NB4 (cell line): Measurements from ENCODE around the gene LIN7B.

Experiments
- MYC ChIP-seq: IDR thresholded peaks from 2 replicates; pipeline ENCODE4 v1.6.1; 2011; ENCODE audit warnings: low read depth, low read length
- POLR2A ChIP-seq: IDR thresholded peaks from 2 replicates; pipeline ENCODE4 v1.6.1; 2011; ENCODE audit warnings: mild to moderate bottlenecking; ENCODE audit not compliant: insufficient read length; ENCODE audit errors: extremely low read depth
- TF ChIP-seq, protein P1 (sequence below): IDR thresholded peaks from one replicate; pipeline ENCODE4 v1.5.1; 2012; ENCODE audit warnings: low read depth, low read length

DNA sequence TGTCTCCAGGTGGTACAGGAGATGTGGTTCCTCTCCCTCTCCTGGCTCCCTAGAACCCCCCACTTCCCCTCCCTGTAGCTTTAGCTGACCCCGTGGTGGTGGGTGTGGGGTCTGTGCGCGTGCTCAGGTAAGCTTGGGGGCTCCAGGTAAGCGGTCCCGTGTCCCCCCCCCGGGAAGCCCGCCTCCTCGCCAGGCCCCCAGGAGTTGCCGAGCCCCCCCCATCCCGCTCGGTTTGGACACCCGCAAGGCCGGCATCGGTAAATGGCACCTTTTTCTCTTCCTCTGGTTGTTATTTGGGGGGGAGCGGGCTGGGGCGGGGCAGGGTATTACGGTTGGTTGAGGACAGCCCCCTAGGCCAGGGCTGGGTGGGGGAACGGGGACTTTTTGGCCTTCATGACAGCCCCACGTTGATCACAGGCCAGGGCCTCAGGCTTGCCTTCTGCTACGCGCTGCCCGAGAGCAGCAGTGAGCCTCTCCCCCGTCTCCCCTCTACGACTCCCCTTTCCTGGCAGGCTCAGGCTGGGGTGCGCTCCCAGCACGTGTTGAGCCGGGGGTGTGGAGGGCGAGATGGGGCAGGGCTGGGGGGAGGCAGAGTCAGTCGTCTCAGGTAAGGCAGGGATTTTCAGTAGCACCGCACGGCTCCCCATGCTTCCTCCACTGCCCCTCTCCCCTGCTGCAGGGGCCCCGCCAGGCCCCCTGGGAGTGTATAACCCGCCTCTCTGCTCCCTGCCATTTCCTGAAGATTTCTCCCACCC, 10.7 kb upstream of the LIN7B start:
- TF ChIP-seq MYC (no peak), POLR2A (no peak)
- TF ChIP-seq, protein P1, sequence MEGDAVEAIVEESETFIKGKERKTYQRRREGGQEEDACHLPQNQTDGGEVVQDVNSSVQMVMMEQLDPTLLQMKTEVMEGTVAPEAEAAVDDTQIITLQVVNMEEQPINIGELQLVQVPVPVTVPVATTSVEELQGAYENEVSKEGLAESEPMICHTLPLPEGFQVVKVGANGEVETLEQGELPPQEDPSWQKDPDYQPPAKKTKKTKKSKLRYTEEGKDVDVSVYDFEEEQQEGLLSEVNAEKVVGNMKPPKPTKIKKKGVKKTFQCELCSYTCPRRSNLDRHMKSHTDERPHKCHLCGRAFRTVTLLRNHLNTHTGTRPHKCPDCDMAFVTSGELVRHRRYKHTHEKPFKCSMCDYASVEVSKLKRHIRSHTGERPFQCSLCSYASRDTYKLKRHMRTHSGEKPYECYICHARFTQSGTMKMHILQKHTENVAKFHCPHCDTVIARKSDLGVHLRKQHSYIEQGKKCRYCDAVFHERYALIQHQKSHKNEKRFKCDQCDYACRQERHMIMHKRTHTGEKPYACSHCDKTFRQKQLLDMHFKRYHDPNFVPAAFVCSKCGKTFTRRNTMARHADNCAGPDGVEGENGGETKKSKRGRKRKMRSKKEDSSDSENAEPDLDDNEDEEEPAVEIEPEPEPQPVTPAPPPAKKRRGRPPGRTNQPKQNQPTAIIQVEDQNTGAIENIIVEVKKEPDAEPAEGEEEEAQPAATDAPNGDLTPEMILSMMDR, result no peak
